ENCODE results near the gene TMC1.

DNA sequence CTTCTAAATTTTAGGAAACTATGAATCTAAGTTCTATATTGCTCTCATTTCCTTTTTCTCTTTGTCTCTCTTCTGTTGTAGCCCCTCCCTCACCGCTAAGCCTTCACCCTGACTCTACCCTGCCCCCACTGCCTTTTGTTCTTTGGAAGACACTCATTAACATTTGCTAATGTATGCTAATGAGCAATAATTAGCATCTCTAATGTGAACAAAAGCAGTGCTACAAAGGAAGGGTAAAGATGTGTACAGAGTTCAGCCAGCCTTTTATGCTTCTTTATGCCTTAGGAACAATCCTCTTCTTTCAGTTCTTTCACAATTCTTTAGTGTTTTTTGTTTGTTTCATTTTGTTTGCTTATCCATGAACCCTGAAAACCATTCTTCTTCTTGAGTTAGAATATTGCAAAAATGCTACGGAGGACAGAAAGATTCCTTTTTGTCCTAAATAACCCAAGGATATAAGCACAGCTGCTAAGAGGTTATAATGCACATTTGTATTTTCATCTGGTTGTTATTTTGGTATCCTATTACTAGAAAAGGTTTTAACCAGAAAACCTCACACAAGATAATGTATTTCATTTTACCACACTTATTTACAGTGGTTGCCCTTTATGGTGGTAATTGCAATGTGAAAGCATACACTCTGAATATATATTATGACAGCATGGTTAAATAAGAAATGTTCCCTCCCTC is 159.3 kb downstream of the TMC1 start:
- no peak for TF ChIP-seq ZNF746 (CRISPR knock-in tag; IDR thresholded peaks at IDR 0.05)
- TF ChIP-seq, protein P1, sequence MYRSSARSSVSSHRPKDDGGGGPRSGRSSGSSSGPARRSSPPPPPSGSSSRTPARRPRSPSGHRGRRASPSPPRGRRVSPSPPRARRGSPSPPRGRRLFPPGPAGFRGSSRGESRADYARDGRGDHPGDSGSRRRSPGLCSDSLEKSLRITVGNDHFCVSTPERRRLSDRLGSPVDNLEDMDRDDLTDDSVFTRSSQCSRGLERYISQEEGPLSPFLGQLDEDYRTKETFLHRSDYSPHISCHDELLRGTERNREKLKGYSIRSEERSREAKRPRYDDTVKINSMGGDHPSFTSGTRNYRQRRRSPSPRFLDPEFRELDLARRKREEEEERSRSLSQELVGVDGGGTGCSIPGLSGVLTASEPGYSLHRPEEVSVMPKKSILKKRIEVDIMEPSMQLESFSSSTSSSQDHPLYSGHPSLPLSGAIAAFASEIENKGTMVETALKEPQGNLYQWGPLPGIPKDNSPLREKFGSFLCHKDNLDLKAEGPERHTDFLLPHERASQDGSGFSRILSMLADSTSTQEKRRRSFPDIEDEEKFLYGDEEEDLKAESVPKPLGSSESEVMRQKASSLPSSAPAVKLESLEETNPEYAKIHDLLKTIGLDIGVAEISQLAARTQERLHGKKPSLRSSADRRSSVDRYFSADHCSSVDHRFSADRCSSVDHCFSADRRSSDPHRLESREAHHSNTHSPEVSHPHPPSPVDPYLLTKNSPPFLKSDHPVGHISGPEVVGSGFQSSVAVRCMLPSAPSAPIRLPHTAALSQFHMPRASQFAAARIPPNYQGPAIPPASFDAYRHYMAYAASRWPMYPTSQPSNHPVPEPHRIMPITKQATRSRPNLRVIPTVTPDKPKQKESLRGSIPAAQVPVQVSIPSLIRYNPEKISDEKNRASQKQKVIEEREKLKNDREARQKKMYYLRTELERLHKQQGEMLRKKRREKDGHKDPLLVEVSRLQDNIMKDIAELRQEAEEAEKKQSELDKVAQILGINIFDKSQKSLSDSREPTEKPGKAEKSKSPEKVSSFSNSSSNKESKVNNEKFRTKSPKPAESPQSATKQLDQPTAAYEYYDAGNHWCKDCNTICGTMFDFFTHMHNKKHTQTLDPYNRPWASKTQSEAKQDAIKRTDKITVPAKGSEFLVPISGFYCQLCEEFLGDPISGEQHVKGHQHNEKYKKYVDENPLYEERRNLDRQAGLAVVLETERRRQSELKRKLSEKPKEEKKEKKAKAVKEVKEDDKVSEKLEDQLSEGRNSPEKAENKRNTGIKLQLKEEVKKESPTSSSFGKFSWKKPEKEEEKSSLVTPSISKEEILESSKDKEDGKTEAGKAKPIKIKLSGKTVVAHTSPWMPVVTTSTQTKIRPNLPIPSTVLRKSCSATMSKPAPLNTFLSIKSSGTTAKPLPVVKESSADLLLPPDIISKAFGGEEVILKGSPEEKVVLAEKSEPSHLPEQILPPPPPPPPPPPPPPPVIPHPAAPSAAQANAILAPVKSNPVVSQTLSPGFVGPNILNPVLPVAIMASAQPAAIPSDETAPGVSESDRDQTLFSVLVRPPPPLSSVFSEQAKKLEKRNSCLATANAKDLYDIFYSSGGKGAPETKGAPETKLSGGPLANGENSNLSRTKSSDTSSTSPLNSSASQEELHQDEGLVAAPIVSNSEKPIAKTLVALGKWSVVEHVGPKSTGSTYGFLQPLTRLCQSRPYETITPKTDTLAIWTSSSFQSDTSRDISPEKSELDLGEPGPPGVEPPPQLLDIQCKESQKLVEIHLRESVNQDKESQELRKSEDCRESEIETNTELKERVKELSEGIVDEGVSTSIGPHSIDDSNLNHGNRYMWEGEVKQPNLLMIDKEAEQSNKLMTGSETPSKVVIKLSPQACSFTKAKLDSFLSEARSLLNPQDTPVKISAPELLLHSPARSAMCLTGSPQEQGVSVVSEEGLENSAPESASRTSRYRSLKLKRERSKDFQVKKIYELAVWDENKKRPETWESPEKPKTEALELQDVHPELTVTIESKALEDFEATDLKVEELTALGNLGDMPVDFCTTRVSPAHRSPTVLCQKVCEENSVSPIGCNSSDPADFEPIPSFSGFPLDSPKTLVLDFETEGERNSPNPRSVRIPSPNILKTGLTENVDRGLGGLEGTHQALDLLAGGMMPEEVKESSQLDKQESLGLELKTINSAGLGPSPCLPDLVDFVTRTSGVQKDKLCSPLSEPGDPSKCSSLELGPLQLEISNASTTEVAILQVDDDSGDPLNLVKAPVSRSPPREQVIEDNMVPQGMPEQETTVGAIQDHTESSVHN (CRISPR knock-in tag; IDR thresholded peaks at IDR 0.05): no peak
- TF ChIP-seq CENPT (CRISPR knock-in tag; IDR thresholded peaks at IDR 0.05; ENCODE audit: low read depth): no peak

Data from HepG2 (cell line).